HepG2 (cell line): ENCODE results near the gene ATP6V1G2. TPM values are rescaled to one million over a fixed set of nuclear protein-coding genes. Genes with fewer than 3 reads are reported as not detected.
A peak's percentile ranks its signal among the peaks of the same experiment; 100 is the strongest.

Experiments used
- DMAP1 ChIP-seq: IDR thresholded peaks from 2 replicates; pipeline ENCODE4 v1.6.1; 2016
- GATAD2A ChIP-seq: IDR thresholded peaks from 2 replicates; pipeline ENCODE4 v1.6.1; 2016
- HMG20A ChIP-seq: IDR thresholded peaks from 2 replicates; pipeline ENCODE4 v1.6.1; 2016; ENCODE audit warnings: borderline replicate concordance
- HOXD1 ChIP-seq: sonication (generic); formaldehyde crosslinking; IDR thresholded peaks from 2 replicates; pipeline ENCODE4 v1.5.0; 2020; ENCODE audit warnings: missing genetic modification reagents
- IRF9 ChIP-seq: sonication (generic); formaldehyde crosslinking; IDR thresholded peaks from 2 replicates; pipeline ENCODE4 v1.8.0; 2022; ENCODE audit warnings: missing genetic modification reagents, mild to moderate bottlenecking, borderline replicate concordance
- NFKB2 ChIP-seq: sonication (generic); formaldehyde crosslinking; IDR thresholded peaks from 2 replicates; pipeline ENCODE4 v1.4.0; 2020; ENCODE audit warnings: missing genetic modification reagents, borderline replicate concordance
- NFRKB ChIP-seq: fragments of 450-650 bp; IDR thresholded peaks from 2 replicates; pipeline ENCODE4 v1.6.1; 2017
- SMAD1 ChIP-seq: sonication (generic); formaldehyde crosslinking; IDR thresholded peaks from 2 replicates; pipeline ENCODE4 v1.4.0; 2020; ENCODE audit warnings: missing genetic modification reagents, low read depth, mild to moderate bottlenecking, borderline replicate concordance
- SP2 ChIP-seq: sonication (generic); formaldehyde crosslinking; IDR thresholded peaks from 2 replicates; pipeline ENCODE4 v1.5.1; 2020; ENCODE audit warnings: mild to moderate bottlenecking, missing genetic modification reagents
- ZBTB38 ChIP-seq: sonication (generic); formaldehyde crosslinking; IDR thresholded peaks from 2 replicates; pipeline ENCODE4 v1.5.1; 2020; ENCODE audit warnings: mild to moderate bottlenecking, missing genetic modification reagents
- ZNF567 ChIP-seq: sonication (generic); formaldehyde crosslinking; IDR thresholded peaks from 2 replicates; pipeline ENCODE4 v1.8.1; 2023; ENCODE audit warnings: mild to moderate bottlenecking, missing genetic modification reagents, borderline replicate concordance
- ZNF773 ChIP-seq: sonication (generic); formaldehyde crosslinking; IDR thresholded peaks from 2 replicates; pipeline ENCODE4 v1.4.0; 2020; ENCODE audit warnings: missing genetic modification reagents, borderline replicate concordance
- polyA plus RNA-seq, 8 experiments: library from polyadenylated mRNA; depleted of rRNA in 3 of 8; stranded (reverse) in 7 of 8; unstranded in 1 of 8; fragments of >200 nt; fragmentation: Illumina TruSeq in 4 of 8; extraction: Trizol in 4 of 8; gene quantifications; 2 replicates each; pipeline versions ENCODE4 v1.2.1 to v1.2.3, GENCODE V29; 2011 to 2016; ENCODE audit warnings: low read depth in 4 of 8, missing spikeins in 1 of 8, mixed read lengths in 1 of 8; ENCODE audit not compliant: insufficient read depth in 1 of 8
- total RNA-seq, 5 experiments: library from RNA; depleted of rRNA; stranded (reverse); fragments of >200 nt; fragmentation: Illumina TruSeq; extraction: Trizol; gene quantifications; 2 replicates each; pipeline ENCODE4 v1.2.3, GENCODE V29; 2016; ENCODE audit warnings: low read depth in 1 of 5
- TF ChIP-seq, protein P1 (sequence below): sonication (generic); formaldehyde crosslinking; IDR thresholded peaks from 2 replicates; pipeline ENCODE4 v1.8.1; 2022; ENCODE audit warnings: low read depth, mild to moderate bottlenecking, missing genetic modification reagents
- TF ChIP-seq, protein P2 (sequence below): IDR thresholded peaks from 2 replicates; pipeline ENCODE4 v1.6.1; 2016; ENCODE audit warnings: missing compliant biosample characterization, missing genetic modification reagents, borderline replicate concordance
- TF ChIP-seq, protein P3 (sequence below): sonication (generic); formaldehyde crosslinking; IDR thresholded peaks from 2 replicates; pipeline ENCODE4 v1.5.0; 2020; ENCODE audit warnings: mild to moderate bottlenecking, missing genetic modification reagents, borderline replicate concordance

Gene ATP6V1G2
- total and polyA plus RNA-seq, 2 of the 13 experiments (the other 11 are each of a cell fraction or from before 2014, with no cell fraction given): 0.27 to 0.83 TPM

DNA sequence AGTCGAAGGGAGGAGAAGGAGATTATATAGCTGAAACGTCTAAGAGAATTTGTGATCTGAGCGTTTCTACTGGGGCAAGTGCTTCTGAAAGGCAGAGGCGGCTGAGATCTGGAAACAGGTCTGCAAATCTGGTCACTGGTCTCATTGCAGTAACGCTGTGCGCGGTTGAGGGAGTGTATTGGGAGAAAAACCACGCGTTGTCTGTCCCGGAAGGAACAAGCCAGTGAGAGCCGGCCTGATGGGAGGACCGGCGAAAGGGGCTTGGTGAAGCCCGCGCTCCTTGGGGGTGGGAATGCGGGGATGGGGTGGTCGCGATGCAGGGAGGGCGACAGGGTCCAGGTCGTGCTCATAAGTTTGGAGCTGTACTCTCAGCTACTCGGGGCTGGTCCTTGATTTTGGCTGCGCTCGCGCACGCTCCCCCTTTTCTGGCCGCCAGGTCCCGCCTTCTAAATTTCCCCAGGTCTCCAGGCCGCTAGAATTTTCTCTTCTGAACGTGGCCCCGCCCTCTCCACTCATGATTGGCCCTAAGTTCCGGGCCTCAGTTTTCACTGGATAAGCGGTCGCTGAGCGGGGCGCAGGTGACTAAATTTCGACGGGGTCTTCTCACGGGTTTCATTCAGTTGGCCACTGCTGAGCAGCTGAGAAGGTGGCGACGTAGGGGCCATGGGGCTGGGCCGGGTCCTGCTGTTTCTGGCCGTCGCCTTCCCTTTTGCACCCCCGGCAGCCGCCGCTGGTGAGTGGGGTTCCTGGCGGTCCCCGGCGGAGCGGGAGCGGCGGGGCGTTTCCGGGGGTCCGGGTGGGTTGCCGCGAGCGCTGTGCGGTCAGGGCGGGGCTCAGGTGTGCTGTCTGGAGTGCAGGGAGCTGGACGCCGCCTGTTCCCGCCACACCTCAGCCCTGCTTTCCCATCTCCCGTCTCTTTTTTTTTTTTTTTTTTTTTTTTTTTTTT lies 48.6 kb downstream of the ATP6V1G2 start, which contains the start of gene MICB (continued):
- TF ChIP-seq NFRKB (no peak), NFKB2 (CRISPR knock-in tag) (peak; percentile 16; the same call in 1 of the 2 replicates), SP2 (CRISPR knock-in tag) (peak; percentile 79), GATAD2A (CRISPR knock-in tag) (0 out of 2 replicates have a peak, but pooled peaks have one; percentile 30), ZNF567 (0 out of 2 replicates have a peak, but pooled peaks have one; percentile 43), HMG20A (CRISPR knock-in tag) (no peak), ZNF773 (CRISPR knock-in tag) (0 out of 2 replicates have a peak, but pooled peaks have one; percentile 2), IRF9 (no peak), ZBTB38 (CRISPR knock-in tag) (peak; percentile 50; the same call in 1 of the 2 replicates), DMAP1 (CRISPR knock-in tag) (peak; percentile 62), HOXD1 (CRISPR knock-in tag) (no peak), SMAD1 (peak; percentile 19; the same call in 1 of the 2 replicates)
- TF ChIP-seq, protein P1, sequence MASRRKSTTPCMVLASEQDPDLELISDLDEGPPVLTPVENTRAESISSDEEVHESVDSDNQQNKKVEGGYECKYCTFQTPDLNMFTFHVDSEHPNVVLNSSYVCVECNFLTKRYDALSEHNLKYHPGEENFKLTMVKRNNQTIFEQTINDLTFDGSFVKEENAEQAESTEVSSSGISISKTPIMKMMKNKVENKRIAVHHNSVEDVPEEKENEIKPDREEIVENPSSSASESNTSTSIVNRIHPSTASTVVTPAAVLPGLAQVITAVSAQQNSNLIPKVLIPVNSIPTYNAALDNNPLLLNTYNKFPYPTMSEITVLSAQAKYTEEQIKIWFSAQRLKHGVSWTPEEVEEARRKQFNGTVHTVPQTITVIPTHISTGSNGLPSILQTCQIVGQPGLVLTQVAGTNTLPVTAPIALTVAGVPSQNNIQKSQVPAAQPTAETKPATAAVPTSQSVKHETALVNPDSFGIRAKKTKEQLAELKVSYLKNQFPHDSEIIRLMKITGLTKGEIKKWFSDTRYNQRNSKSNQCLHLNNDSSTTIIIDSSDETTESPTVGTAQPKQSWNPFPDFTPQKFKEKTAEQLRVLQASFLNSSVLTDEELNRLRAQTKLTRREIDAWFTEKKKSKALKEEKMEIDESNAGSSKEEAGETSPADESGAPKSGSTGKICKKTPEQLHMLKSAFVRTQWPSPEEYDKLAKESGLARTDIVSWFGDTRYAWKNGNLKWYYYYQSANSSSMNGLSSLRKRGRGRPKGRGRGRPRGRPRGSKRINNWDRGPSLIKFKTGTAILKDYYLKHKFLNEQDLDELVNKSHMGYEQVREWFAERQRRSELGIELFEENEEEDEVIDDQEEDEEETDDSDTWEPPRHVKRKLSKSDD (CRISPR knock-in tag): no peak
- TF ChIP-seq, protein P2, sequence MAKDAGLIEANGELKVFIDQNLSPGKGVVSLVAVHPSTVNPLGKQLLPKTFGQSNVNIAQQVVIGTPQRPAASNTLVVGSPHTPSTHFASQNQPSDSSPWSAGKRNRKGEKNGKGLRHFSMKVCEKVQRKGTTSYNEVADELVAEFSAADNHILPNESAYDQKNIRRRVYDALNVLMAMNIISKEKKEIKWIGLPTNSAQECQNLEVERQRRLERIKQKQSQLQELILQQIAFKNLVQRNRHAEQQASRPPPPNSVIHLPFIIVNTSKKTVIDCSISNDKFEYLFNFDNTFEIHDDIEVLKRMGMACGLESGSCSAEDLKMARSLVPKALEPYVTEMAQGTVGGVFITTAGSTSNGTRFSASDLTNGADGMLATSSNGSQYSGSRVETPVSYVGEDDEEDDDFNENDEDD (CRISPR knock-in tag): peak; percentile 67; the same call in 1 of the 2 replicates
- TF ChIP-seq, protein P3, sequence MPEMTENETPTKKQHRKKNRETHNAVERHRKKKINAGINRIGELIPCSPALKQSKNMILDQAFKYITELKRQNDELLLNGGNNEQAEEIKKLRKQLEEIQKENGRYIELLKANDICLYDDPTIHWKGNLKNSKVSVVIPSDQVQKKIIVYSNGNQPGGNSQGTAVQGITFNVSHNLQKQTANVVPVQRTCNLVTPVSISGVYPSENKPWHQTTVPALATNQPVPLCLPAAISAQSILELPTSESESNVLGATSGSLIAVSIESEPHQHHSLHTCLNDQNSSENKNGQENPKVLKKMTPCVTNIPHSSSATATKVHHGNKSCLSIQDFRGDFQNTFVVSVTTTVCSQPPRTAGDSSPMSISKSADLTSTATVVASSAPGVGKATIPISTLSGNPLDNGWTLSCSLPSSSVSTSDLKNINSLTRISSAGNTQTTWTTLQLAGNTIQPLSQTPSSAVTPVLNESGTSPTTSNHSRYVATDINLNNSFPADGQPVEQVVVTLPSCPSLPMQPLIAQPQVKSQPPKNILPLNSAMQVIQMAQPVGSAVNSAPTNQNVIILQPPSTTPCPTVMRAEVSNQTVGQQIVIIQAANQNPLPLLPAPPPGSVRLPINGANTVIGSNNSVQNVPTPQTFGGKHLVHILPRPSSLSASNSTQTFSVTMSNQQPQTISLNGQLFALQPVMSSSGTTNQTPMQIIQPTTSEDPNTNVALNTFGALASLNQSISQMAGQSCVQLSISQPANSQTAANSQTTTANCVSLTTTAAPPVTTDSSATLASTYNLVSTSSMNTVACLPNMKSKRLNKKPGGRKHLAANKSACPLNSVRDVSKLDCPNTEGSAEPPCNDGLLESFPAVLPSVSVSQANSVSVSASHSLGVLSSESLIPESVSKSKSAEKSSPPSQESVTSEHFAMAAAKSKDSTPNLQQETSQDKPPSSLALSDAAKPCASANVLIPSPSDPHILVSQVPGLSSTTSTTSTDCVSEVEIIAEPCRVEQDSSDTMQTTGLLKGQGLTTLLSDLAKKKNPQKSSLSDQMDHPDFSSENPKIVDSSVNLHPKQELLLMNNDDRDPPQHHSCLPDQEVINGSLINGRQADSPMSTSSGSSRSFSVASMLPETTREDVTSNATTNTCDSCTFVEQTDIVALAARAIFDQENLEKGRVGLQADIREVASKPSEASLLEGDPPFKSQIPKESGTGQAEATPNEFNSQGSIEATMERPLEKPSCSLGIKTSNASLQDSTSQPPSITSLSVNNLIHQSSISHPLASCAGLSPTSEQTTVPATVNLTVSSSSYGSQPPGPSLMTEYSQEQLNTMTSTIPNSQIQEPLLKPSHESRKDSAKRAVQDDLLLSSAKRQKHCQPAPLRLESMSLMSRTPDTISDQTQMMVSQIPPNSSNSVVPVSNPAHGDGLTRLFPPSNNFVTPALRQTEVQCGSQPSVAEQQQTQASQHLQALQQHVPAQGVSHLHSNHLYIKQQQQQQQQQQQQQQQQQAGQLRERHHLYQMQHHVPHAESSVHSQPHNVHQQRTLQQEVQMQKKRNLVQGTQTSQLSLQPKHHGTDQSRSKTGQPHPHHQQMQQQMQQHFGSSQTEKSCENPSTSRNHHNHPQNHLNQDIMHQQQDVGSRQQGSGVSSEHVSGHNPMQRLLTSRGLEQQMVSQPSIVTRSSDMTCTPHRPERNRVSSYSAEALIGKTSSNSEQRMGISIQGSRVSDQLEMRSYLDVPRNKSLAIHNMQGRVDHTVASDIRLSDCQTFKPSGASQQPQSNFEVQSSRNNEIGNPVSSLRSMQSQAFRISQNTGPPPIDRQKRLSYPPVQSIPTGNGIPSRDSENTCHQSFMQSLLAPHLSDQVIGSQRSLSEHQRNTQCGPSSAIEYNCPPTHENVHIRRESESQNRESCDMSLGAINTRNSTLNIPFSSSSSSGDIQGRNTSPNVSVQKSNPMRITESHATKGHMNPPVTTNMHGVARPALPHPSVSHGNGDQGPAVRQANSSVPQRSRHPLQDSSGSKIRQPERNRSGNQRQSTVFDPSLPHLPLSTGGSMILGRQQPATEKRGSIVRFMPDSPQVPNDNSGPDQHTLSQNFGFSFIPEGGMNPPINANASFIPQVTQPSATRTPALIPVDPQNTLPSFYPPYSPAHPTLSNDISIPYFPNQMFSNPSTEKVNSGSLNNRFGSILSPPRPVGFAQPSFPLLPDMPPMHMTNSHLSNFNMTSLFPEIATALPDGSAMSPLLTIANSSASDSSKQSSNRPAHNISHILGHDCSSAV (CRISPR knock-in tag): 0 out of 2 replicates have a peak, but pooled peaks have one; percentile 25
